Endothelial cell of umbilical vein (primary cell): Measurements from ENCODE around the gene DEFB127. TPM values are rescaled to one million over a fixed set of nuclear protein-coding genes. Genes with fewer than 3 reads are reported as not detected.

Experiments used
- BruUV-seq: library from RNA; stranded (reverse); fragments of 400-500 nt; replicated peaks from 2 replicates; lab custom pipeline; 2021; lab: Mats Ljungman, UMichigan
- CTCF ChIA-PET: fragments of 300-600, 350-600 bp; sonication (Branson Sonifier 250); formaldehyde crosslinking; loops from one replicate; lab custom pipeline; 2021; ENCODE audit warnings: antibody characterized with exemption, inconsistent platforms; lab: Charles Lee
- POLR2A ChIA-PET: fragments of 300-600, 350-600 bp; sonication (Branson Sonifier 250); formaldehyde crosslinking; loops from one replicate; lab custom pipeline; 2021; ENCODE audit warnings: antibody characterized with exemption, inconsistent platforms; lab: Charles Lee
- DNase-seq: peaks from one replicate; pipeline ENCODE4 v3.0.0-alpha.2; 2011; ENCODE audit warnings: low read depth, low spot score
- FAIRE-seq: peaks from 2 replicates; lab custom pipeline; 2011; peaks lifted over from hg19 to GRCh38; lab: Jason Lieb, UNC
- H2AFZ ChIP-seq: 2 replicates; pipeline ENCODE4 v1.6.0; 2012; ENCODE audit warnings: low read depth, low read length, control low read depth, inconsistent platforms
- H3K27ac ChIP-seq: 2 replicates; pipeline ENCODE4 v1.5.1; 2011; ENCODE audit warnings: low read depth, mild to moderate bottlenecking, control low read depth, low read length, moderate library complexity; ENCODE audit not compliant: insufficient read depth
- H3K27me3 ChIP-seq, 2 experiments: 2 replicates each; pipeline versions ENCODE4 v1.6.0 to v1.6.1; 2011; ENCODE audit warnings: low read length in 2 of 2, mixed read lengths in 1 of 2; ENCODE audit not compliant: control insufficient read depth in 2 of 2, insufficient read depth in 2 of 2
- H3K36me3 ChIP-seq, 2 experiments: 2 replicates in 1 of 2; 3 replicates in 1 of 2; pipeline ENCODE4 v1.5.1; 2011; ENCODE audit warnings: low read length in 2 of 2, mild to moderate bottlenecking in 1 of 2, moderate library complexity in 1 of 2; ENCODE audit not compliant: control insufficient read depth in 2 of 2, insufficient read depth in 2 of 2; ENCODE audit errors: extremely low read depth in 1 of 2
- H3K4me1 ChIP-seq: 3 replicates; pipeline ENCODE4 v1.5.1; 2011; ENCODE audit warnings: mild to moderate bottlenecking, low read length; ENCODE audit not compliant: control insufficient read depth, insufficient read depth; ENCODE audit errors: extremely low read depth
- H3K4me2 ChIP-seq: 2 replicates; pipeline ENCODE4 v1.6.1; 2011; ENCODE audit warnings: low read length, control low read depth, mixed read lengths; ENCODE audit not compliant: insufficient read depth
- H3K4me3 ChIP-seq, 3 experiments: fragments of 200-600 bp in 1 of 3; sonication (generic), shearing (Covaris generic) in 1 of 3; replicated peaks in 1 of 3; 2 replicates each; pipeline ENCODE4 v1.5.1; 2011 to 2016; ENCODE audit warnings: control low read depth in 3 of 3, low read length in 3 of 3, mild to moderate bottlenecking in 2 of 3, inconsistent platforms in 1 of 3, low read depth in 1 of 3, moderate library complexity in 1 of 3; ENCODE audit not compliant: insufficient read depth in 1 of 3
- H3K79me2 ChIP-seq: 2 replicates; pipeline ENCODE4 v1.6.0; 2012; ENCODE audit warnings: low read length, inconsistent platforms; ENCODE audit not compliant: control insufficient read depth, insufficient read depth
- H3K9ac ChIP-seq: replicated peaks from 2 replicates; pipeline ENCODE3; 2011; ENCODE audit warnings: low read length, control low read depth; ENCODE audit not compliant: insufficient read depth; ENCODE audit errors: extremely low read depth
- H3K9me1 ChIP-seq: replicated peaks from 3 replicates; pipeline ENCODE4 v1.6.0; 2011; ENCODE audit warnings: mild to moderate bottlenecking, low read length; ENCODE audit not compliant: control insufficient read depth, insufficient read depth; ENCODE audit errors: extremely low read depth
- H3K9me3 ChIP-seq: replicated peaks from 2 replicates; pipeline ENCODE4 v1.5.1; 2012; ENCODE audit warnings: low read length, inconsistent platforms; ENCODE audit not compliant: control insufficient read depth, insufficient read depth
- H4K20me1 ChIP-seq: replicated peaks from 2 replicates; pipeline ENCODE3; 2011; ENCODE audit warnings: mild to moderate bottlenecking, low read length; ENCODE audit not compliant: control insufficient read depth, insufficient read depth; ENCODE audit errors: extremely low read depth
- CTCF ChIP-seq, 2 donors: IDR thresholded peaks; 1 replicate in 1 of 2; 2 replicates in 1 of 2; pipeline ENCODE4 v1.5.1; 2011; ENCODE audit warnings: low read length in 2 of 2, mild to moderate bottlenecking in 2 of 2, moderate library complexity in 2 of 2, control low read depth in 1 of 2, inconsistent platforms in 1 of 2, low read depth in 1 of 2; ENCODE audit not compliant: insufficient read depth in 1 of 2; ENCODE audit errors: extremely low read depth in 1 of 2
- EZH2 ChIP-seq: IDR thresholded peaks from 2 replicates; pipeline ENCODE4 v1.6.1; 2012; ENCODE audit warnings: borderline replicate concordance, low read depth, mild to moderate bottlenecking, moderate library complexity, low read length, inconsistent platforms; ENCODE audit not compliant: severe bottlenecking
- FOS ChIP-seq: IDR thresholded peaks from 2 replicates; pipeline ENCODE4 v1.6.1; 2011; ENCODE audit warnings: mild to moderate bottlenecking, low read length, moderate library complexity, borderline replicate concordance; ENCODE audit not compliant: insufficient read depth
- GATA2 ChIP-seq: IDR thresholded peaks from 2 replicates; pipeline ENCODE4 v1.7.0; 2011; ENCODE audit warnings: low read depth, mild to moderate bottlenecking, moderate library complexity, mixed read lengths, low read length; ENCODE audit not compliant: insufficient read length, insufficient read depth
- JUN ChIP-seq: IDR thresholded peaks from 2 replicates; pipeline ENCODE4 v1.6.1; 2011; ENCODE audit warnings: borderline replicate concordance, low read depth; ENCODE audit not compliant: insufficient read length, insufficient read depth
- MAX ChIP-seq: IDR thresholded peaks from 2 replicates; pipeline ENCODE4 v1.6.1; 2011; ENCODE audit not compliant: insufficient read depth, insufficient read length
- MYC ChIP-seq: IDR thresholded peaks from one replicate; pipeline ENCODE4 v1.6.1; 2011; ENCODE audit warnings: mild to moderate bottlenecking, low read depth, low read length
- POLR2A ChIP-seq: IDR thresholded peaks from 2 replicates; pipeline ENCODE4 v1.6.1; 2012; ENCODE audit warnings: low read depth, mild to moderate bottlenecking, control low read depth, low read length
- POLR2AphosphoS5 ChIP-seq: IDR thresholded peaks from 2 replicates; pipeline ENCODE4 v1.6.1; 2012; ENCODE audit warnings: low read depth, mild to moderate bottlenecking, control low read depth, low read length, moderate library complexity; ENCODE audit not compliant: insufficient read depth
- dilution Hi-C: fragments of 300-500 bp; cut with MboI; formaldehyde crosslinking; loops from one replicate; pipeline ENCODE4 v1.15.0; 2019; ENCODE audit warnings: low sequenced_read_pairs; ENCODE audit not compliant: extremely low pct_ligation_motif_present
- intact Hi-C: fragments of 100-400 bp; cut with micrococcal nuclease; formaldehyde crosslinking; loops from one replicate; pipeline ENCODE4 v1.10.0; 2022
- polyA plus RNA-seq, 4 experiments: library from polyadenylated mRNA; depleted of rRNA in 3 of 4; stranded (reverse) in 3 of 4; unstranded in 1 of 4; fragments of >200 nt; gene quantifications; 2 replicates each; pipeline versions ENCODE4 v1.2.1 to v1.2.3, GENCODE V29; 2011 to 2012; ENCODE audit warnings: missing spikeins in 1 of 4
- total RNA-seq: library from RNA; stranded (reverse); gene quantifications from 2 replicates; pipeline ENCODE4 v1.2.3, GENCODE V29; 2021

DEFB127 gene
- total and polyA plus RNA-seq, 2 donors (not counting 3 experiments of a cell fraction or from before 2014, with no cell fraction given) = not detected

GRCh38 chr20:145877-146276 lies 11.4 kb upstream of the DEFB127 start:
- intact Hi-C loops = no loop called here
- dilution Hi-C loops = no loop called here
- BruUV-seq = no TSS peak
- Histone ChIP-seq H3K9me3 (no peaks in the 10 kb centered on the region), H3K27ac (no peak overlapping the region), H3K79me2 (no peaks in the 10 kb centered on the region), H3K36me3 (no peaks in the 10 kb centered on the region), H3K9ac (no peak overlapping the region), H3K9me1 (no peaks in the 10 kb centered on the region), H2AFZ (no peak overlapping the region), H3K4me2 (no peak overlapping the region), H3K4me1 (no peaks in the 10 kb centered on the region), H3K4me3 (no peak overlapping the region), H3K27me3 (peaks cover 9 to 27% of the 10 kb centered on the region in 2 experiments), H4K20me1 (no peaks in the 10 kb centered on the region)
- no peak for DNase-seq
- FAIRE-seq = no peak
- TF ChIP-seq POLR2A (no peak), GATA2 (no peak), EZH2 (no peak), JUN (no peak), MYC (no peak), MAX (no peak), POLR2AphosphoS5 (no peak)
- POLR2A ChIA-PET = no interaction called here
- CTCF ChIA-PET = no interaction called here

GRCh38 chr20:152131-152530 lies 5.1 kb upstream of the DEFB127 start:
- Histone ChIP-seq H3K9ac (no peak overlapping the region), H3K36me3 (no peaks in the 10 kb centered on the region), H2AFZ (no peak overlapping the region), H3K9me1 (no peaks in the 10 kb centered on the region), H3K4me1 (no peaks in the 10 kb centered on the region), H3K27me3 (peaks cover under 1 to 1% of the 10 kb centered on the region in 2 experiments), H3K4me3 (no peak overlapping the region), H3K4me2 (no peak overlapping the region), H4K20me1 (no peaks in the 10 kb centered on the region), H3K79me2 (no peaks in the 10 kb centered on the region), H3K9me3 (no peaks in the 10 kb centered on the region), H3K27ac (no peak overlapping the region)
- intact Hi-C loops = no loop called here
- dilution Hi-C loops = no loop called here
- FAIRE-seq (no peak), DNase-seq (no peak)
- CTCF ChIA-PET = no interaction called here
- no TSS peak for BruUV-seq
- TF ChIP-seq CTCF (IDR thresholded peaks at IDR 0.05; ENCODE audit: extremely low read depth in 1 of 2, insufficient read depth in 1 of 2, low read depth in 1 of 2, low read length in 2 of 2) = no peak
- TF ChIP-seq MAX = no peak
- TF ChIP-seq POLR2A = no peak
- TF ChIP-seq MYC = no peak
- TF ChIP-seq POLR2AphosphoS5 = no peak
- TF ChIP-seq FOS = no peak
- TF ChIP-seq EZH2 = no peak
- POLR2A ChIA-PET = no interaction called here
